Ectodermal cell (in vitro differentiated cells): Measurements from ENCODE around the gene ART4.

Experiments
- H3K27ac ChIP-seq: 2 replicates; pipeline ENCODE4 v1.7.0; 2013; ENCODE audit warnings: mild to moderate bottlenecking, low read depth, low read length; ENCODE audit not compliant: insufficient read depth, poor library complexity, severe bottlenecking
- H3K27me3 ChIP-seq: 2 replicates; pipeline ENCODE4 v1.7.0; 2013; ENCODE audit warnings: mild to moderate bottlenecking, low read length; ENCODE audit not compliant: insufficient read depth, control insufficient read depth, poor library complexity, severe bottlenecking
- H3K36me3 ChIP-seq: one replicate; pipeline ENCODE4 v1.7.0; 2013; ENCODE audit warnings: low read length; ENCODE audit not compliant: control insufficient read depth, insufficient read depth
- H3K4me1 ChIP-seq: one replicate; pipeline ENCODE4 v1.7.0; 2013; ENCODE audit warnings: low read length; ENCODE audit not compliant: control insufficient read depth, insufficient read depth
- H3K4me3 ChIP-seq: 2 replicates; pipeline ENCODE4 v1.7.0; 2013; ENCODE audit warnings: low read depth, low read length, control low read depth; ENCODE audit not compliant: insufficient read depth
- H3K9me3 ChIP-seq: 2 replicates; pipeline ENCODE4 v1.7.0; 2013; ENCODE audit warnings: mild to moderate bottlenecking, low read length, moderate library complexity; ENCODE audit not compliant: control insufficient read depth
- WGBS, 2 experiments: methylation state at CpG; one replicate each; pipeline ENCODE4 v1.1.7; 2013; ENCODE audit warnings: missing lambda C conversion rate in 2 of 2; 5-methylcytosine and 5-hydroxymethylcytosine counted together

ART4 gene

GRCh38 chr12:14840616-14841015 lies 2.7 kb downstream of the ART4 start:
- Histone ChIP-seq H3K4me1 (no peaks in the 10 kb centered on the region), H3K27ac (no peak overlapping the region), H3K9me3 (no peaks in the 10 kb centered on the region), H3K4me3 (no peak overlapping the region), H3K36me3 (no peaks in the 10 kb centered on the region), H3K27me3 (no peaks in the 10 kb centered on the region)
- WGBS, 2 experiments: 90 to 96% methylated on average over 3 to 4 of the region's 4 CpGs

- H3K9me3 ChIP-seq: no peaks in the 10 kb centered on the region
- no peak overlapping the region for H3K27ac ChIP-seq
- H3K4me3 ChIP-seq: no peak overlapping the region
- no peaks in the 10 kb centered on the region for H3K27me3 ChIP-seq
- no peaks in the 10 kb centered on the region for H3K36me3 ChIP-seq
- 100% methylated on average over 1 of the region's 1 CpG; no CpG with 5 or more reads in 1 of the 2 experiments for WGBS, 2 experiments
- H3K4me1 ChIP-seq: no peaks in the 10 kb centered on the region
Measured at GRCh38 chr12:14839262-14839661, 4.1 kb downstream of the ART4 start.

GRCh38 chr12:14836336-14837210 lies 6.8 kb downstream of the ART4 start:
- H3K4me3 ChIP-seq: no peak overlapping the region
- no peaks in the 10 kb centered on the region for H3K27me3 ChIP-seq
- WGBS, 2 experiments: 85 to 93% methylated on average over 6 to 7 of the region's 7 CpGs
- H3K4me1 ChIP-seq: no peaks in the 10 kb centered on the region
- no peak overlapping the region for H3K27ac ChIP-seq
- no peaks in the 10 kb centered on the region for H3K36me3 ChIP-seq
- H3K9me3 ChIP-seq: no peaks in the 10 kb centered on the region

- H3K9me3 ChIP-seq: no peaks in the 10 kb centered on the region
- no peaks in the 10 kb centered on the region for H3K4me1 ChIP-seq
- no peak overlapping the region for H3K4me3 ChIP-seq
- H3K27me3 ChIP-seq: no peaks in the 10 kb centered on the region
- no peak overlapping the region for H3K27ac ChIP-seq
- H3K36me3 ChIP-seq: no peaks in the 10 kb centered on the region
Measured at GRCh38 chr12:14834509-14834908, 8.8 kb downstream of the ART4 start.

- Histone ChIP-seq H3K27ac (no peak overlapping the region), H3K4me3 (no peak overlapping the region), H3K36me3 (no peaks in the 10 kb centered on the region), H3K4me1 (no peaks in the 10 kb centered on the region), H3K27me3 (no peaks in the 10 kb centered on the region), H3K9me3 (no peaks in the 10 kb centered on the region)
- WGBS, 2 experiments: 90 to 97% methylated on average over 1 of the region's 1 CpG
Measured at GRCh38 chr12:14833952-14834351, 9.4 kb downstream of the ART4 start.

GRCh38 chr12:14833336-14833735 lies 10.0 kb downstream of the ART4 start:
- H3K36me3 ChIP-seq: no peaks in the 10 kb centered on the region
- WGBS, 2 experiments: 100% methylated on average over 3 of the region's 3 CpGs; no CpG with 5 or more reads in 1 of the 2 experiments
- no peak overlapping the region for H3K27ac ChIP-seq
- H3K4me3 ChIP-seq: no peak overlapping the region
- no peaks in the 10 kb centered on the region for H3K27me3 ChIP-seq
- H3K4me1 ChIP-seq: no peaks in the 10 kb centered on the region
- no peaks in the 10 kb centered on the region for H3K9me3 ChIP-seq

- Histone ChIP-seq H3K9me3 (no peaks in the 10 kb centered on the region), H3K27me3 (no peaks in the 10 kb centered on the region), H3K27ac (no peak overlapping the region), H3K4me3 (no peak overlapping the region), H3K4me1 (no peaks in the 10 kb centered on the region), H3K36me3 (no peaks in the 10 kb centered on the region)
Measured at GRCh38 chr12:14828892-14829291, 14.4 kb downstream of the ART4 start.

GRCh38 chr12:14827043-14827442 lies 16.3 kb downstream of the ART4 start:
- Histone ChIP-seq H3K4me3 (no peak overlapping the region), H3K36me3 (no peaks in the 10 kb centered on the region), H3K9me3 (no peaks in the 10 kb centered on the region), H3K27me3 (no peaks in the 10 kb centered on the region), H3K4me1 (no peaks in the 10 kb centered on the region), H3K27ac (no peak overlapping the region)
- 83 to 93% methylated on average over 2 of the region's 2 CpGs for WGBS, 2 experiments

GRCh38 chr12:14826491-14826890 lies 16.8 kb downstream of the ART4 start:
- Histone ChIP-seq H3K36me3 (no peaks in the 10 kb centered on the region), H3K27me3 (no peaks in the 10 kb centered on the region), H3K4me1 (no peaks in the 10 kb centered on the region), H3K4me3 (no peak overlapping the region), H3K9me3 (no peaks in the 10 kb centered on the region), H3K27ac (no peak overlapping the region)
- 93 to 95% methylated on average over 5 of the region's 5 CpGs for WGBS, 2 experiments

- Histone ChIP-seq H3K4me3 (no peak overlapping the region), H3K9me3 (no peaks in the 10 kb centered on the region), H3K27me3 (no peaks in the 10 kb centered on the region), H3K36me3 (no peaks in the 10 kb centered on the region), H3K4me1 (no peaks in the 10 kb centered on the region), H3K27ac (no peak overlapping the region)
Measured at GRCh38 chr12:14825256-14825655, 18.1 kb downstream of the ART4 start.
